ENCODE measurements around the gene LECT2.

GRCh38 chr5:135966165-135966564 is 11.4 kb upstream of the LECT2 start:
- TF ChIP-seq, protein P1, sequence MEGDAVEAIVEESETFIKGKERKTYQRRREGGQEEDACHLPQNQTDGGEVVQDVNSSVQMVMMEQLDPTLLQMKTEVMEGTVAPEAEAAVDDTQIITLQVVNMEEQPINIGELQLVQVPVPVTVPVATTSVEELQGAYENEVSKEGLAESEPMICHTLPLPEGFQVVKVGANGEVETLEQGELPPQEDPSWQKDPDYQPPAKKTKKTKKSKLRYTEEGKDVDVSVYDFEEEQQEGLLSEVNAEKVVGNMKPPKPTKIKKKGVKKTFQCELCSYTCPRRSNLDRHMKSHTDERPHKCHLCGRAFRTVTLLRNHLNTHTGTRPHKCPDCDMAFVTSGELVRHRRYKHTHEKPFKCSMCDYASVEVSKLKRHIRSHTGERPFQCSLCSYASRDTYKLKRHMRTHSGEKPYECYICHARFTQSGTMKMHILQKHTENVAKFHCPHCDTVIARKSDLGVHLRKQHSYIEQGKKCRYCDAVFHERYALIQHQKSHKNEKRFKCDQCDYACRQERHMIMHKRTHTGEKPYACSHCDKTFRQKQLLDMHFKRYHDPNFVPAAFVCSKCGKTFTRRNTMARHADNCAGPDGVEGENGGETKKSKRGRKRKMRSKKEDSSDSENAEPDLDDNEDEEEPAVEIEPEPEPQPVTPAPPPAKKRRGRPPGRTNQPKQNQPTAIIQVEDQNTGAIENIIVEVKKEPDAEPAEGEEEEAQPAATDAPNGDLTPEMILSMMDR (IDR thresholded peaks at IDR 0.05): no peak
- no peak for TF ChIP-seq POLR2A (IDR thresholded peaks at IDR 0.05)
- no peak for TF ChIP-seq EP300 (IDR thresholded peaks at IDR 0.05)

Data from ovary (tissue), 3 donors.